ENCODE results near the gene ADAMTS3.

GRCh38 chr4:72387959-72388358 is 181.1 kb downstream of the ADAMTS3 start:
- TF ChIP-seq CTCF (IDR thresholded peaks at IDR 0.05 in 2 of 3, conservative IDR thresholded peaks at IDR 0.05 in 1 of 3; ENCODE audit: insufficient read depth in 2 of 3, low read depth in 1 of 3, low read length in 3 of 3) (no peak), ZNF121 (CRISPR knock-in tag; conservative IDR thresholded peaks at IDR 0.05) (no peak)

All from K562 (cell line).